IPS-18a (cell line): ENCODE data around the gene LMX1A.

Source experiments
- H3K27ac ChIP-seq: one replicate; pipeline ENCODE4 v1.5.1; 2013; ENCODE audit warnings: low read length
- H3K27me3 ChIP-seq: one replicate; pipeline ENCODE4 v1.6.1; 2013; ENCODE audit warnings: mild to moderate bottlenecking, low read length; ENCODE audit not compliant: control insufficient read depth, insufficient read depth
- H3K36me3 ChIP-seq: one replicate; pipeline ENCODE4 v1.6.1; 2013; ENCODE audit warnings: low read depth, low read length; ENCODE audit not compliant: control insufficient read depth
- H3K4me1 ChIP-seq: one replicate; pipeline ENCODE4 v1.6.1; 2013; ENCODE audit warnings: low read depth, low read length; ENCODE audit not compliant: control insufficient read depth
- H3K4me3 ChIP-seq: one replicate; pipeline ENCODE4 v1.5.1; 2013; ENCODE audit warnings: low read length
- H3K9ac ChIP-seq: one replicate; pipeline ENCODE4 v1.6.1; 2013; ENCODE audit warnings: mild to moderate bottlenecking, low read length, moderate library complexity
- H3K9me3 ChIP-seq: one replicate; pipeline ENCODE4 v1.6.1; 2013; ENCODE audit warnings: low read depth, low read length; ENCODE audit not compliant: control insufficient read depth

Gene LMX1A

GRCh38 chr1:165383599-165384405, 27.3 kb upstream of the LMX1A start:
- H3K4me1 ChIP-seq: no peaks in the 10 kb centered on the region
- no peaks in the 10 kb centered on the region for H3K27me3 ChIP-seq
- H3K36me3 ChIP-seq: no peaks in the 10 kb centered on the region
- no peaks in the 10 kb centered on the region for H3K9me3 ChIP-seq
- no peak overlapping the region for H3K27ac ChIP-seq
- no peak overlapping the region for H3K4me3 ChIP-seq
- no peak overlapping the region for H3K9ac ChIP-seq

- no peak overlapping the region for H3K27ac ChIP-seq
- no peaks in the 10 kb centered on the region for H3K36me3 ChIP-seq
- H3K4me1 ChIP-seq: no peaks in the 10 kb centered on the region
- H3K9me3 ChIP-seq: no peaks in the 10 kb centered on the region
- no peaks in the 10 kb centered on the region for H3K27me3 ChIP-seq
- H3K9ac ChIP-seq: no peak overlapping the region
- no peak overlapping the region for H3K4me3 ChIP-seq
Observed at GRCh38 chr1:165383067-165383466, 26.6 kb upstream of the LMX1A start.

- Histone ChIP-seq H3K27ac (no peak overlapping the region), H3K4me3 (no peak overlapping the region), H3K9ac (no peak overlapping the region), H3K9me3 (no peaks in the 10 kb centered on the region), H3K36me3 (no peaks in the 10 kb centered on the region), H3K27me3 (peaks cover 5% of the 10 kb centered on the region), H3K4me1 (no peaks in the 10 kb centered on the region)
Observed at GRCh38 chr1:165381745-165382505, 25.4 kb upstream of the LMX1A start.

- H3K4me3 ChIP-seq: peak overlapping the region; percentile 70
- no peaks in the 10 kb centered on the region for H3K9me3 ChIP-seq
- H3K27ac ChIP-seq: no peak overlapping the region
- peak overlapping the region; percentile 49 for H3K9ac ChIP-seq
- H3K4me1 ChIP-seq: peaks cover 6% of the 10 kb centered on the region
- peaks cover 30% of the 10 kb centered on the region for H3K27me3 ChIP-seq
- H3K36me3 ChIP-seq: no peaks in the 10 kb centered on the region
Observed at GRCh38 chr1:165376811-165377311, 20.3 kb upstream of the LMX1A start.

- Histone ChIP-seq H3K4me1 (peaks cover 6% of the 10 kb centered on the region), H3K4me3 (peak overlapping the region; percentile 70), H3K27ac (no peak overlapping the region), H3K9me3 (no peaks in the 10 kb centered on the region), H3K36me3 (no peaks in the 10 kb centered on the region), H3K27me3 (peaks cover 30% of the 10 kb centered on the region), H3K9ac (peak overlapping the region; percentile 49)
Observed at GRCh38 chr1:165376041-165376810, 19.7 kb upstream of the LMX1A start.

- peaks cover 30% of the 10 kb centered on the region for H3K27me3 ChIP-seq
- H3K9me3 ChIP-seq: no peaks in the 10 kb centered on the region
- H3K27ac ChIP-seq: no peak overlapping the region
- H3K4me1 ChIP-seq: peaks cover 6% of the 10 kb centered on the region
- peak overlapping the region; percentile 49 for H3K9ac ChIP-seq
- no peaks in the 10 kb centered on the region for H3K36me3 ChIP-seq
- peak overlapping the region; percentile 70 for H3K4me3 ChIP-seq
Observed at GRCh38 chr1:165375623-165376022, 19.1 kb upstream of the LMX1A start.

GRCh38 chr1:165371588-165372225, 15.2 kb upstream of the LMX1A start:
- no peak overlapping the region for H3K4me3 ChIP-seq
- no peaks in the 10 kb centered on the region for H3K9me3 ChIP-seq
- H3K9ac ChIP-seq: no peak overlapping the region
- H3K36me3 ChIP-seq: no peaks in the 10 kb centered on the region
- peaks cover 6% of the 10 kb centered on the region for H3K4me1 ChIP-seq
- H3K27me3 ChIP-seq: peaks cover 26% of the 10 kb centered on the region
- H3K27ac ChIP-seq: no peak overlapping the region

- H3K9ac ChIP-seq: no peak overlapping the region
- no peaks in the 10 kb centered on the region for H3K36me3 ChIP-seq
- no peak overlapping the region for H3K4me3 ChIP-seq
- no peaks in the 10 kb centered on the region for H3K4me1 ChIP-seq
- H3K9me3 ChIP-seq: no peaks in the 10 kb centered on the region
- H3K27me3 ChIP-seq: peaks cover 4% of the 10 kb centered on the region
- no peak overlapping the region for H3K27ac ChIP-seq
Observed at GRCh38 chr1:165369255-165369848, 12.8 kb upstream of the LMX1A start.

- Histone ChIP-seq H3K4me1 (no peaks in the 10 kb centered on the region), H3K27me3 (peaks cover 4% of the 10 kb centered on the region), H3K27ac (no peak overlapping the region)
Observed at GRCh38 chr1:165367375-165367993, 11.0 kb upstream of the LMX1A start.

GRCh38 chr1:165365341-165365740, 8.8 kb upstream of the LMX1A start:
- H3K4me3 ChIP-seq: no peak overlapping the region
- H3K9ac ChIP-seq: no peak overlapping the region
- H3K4me1 ChIP-seq: no peaks in the 10 kb centered on the region
- no peaks in the 10 kb centered on the region for H3K36me3 ChIP-seq
- peaks cover 17% of the 10 kb centered on the region for H3K27me3 ChIP-seq
- no peak overlapping the region for H3K27ac ChIP-seq
- no peaks in the 10 kb centered on the region for H3K9me3 ChIP-seq

More at GRCh38 chr1:165367375-165367993, 11.0 kb upstream of the LMX1A start:
- Histone ChIP-seq H3K36me3 (no peaks in the 10 kb centered on the region), H3K9ac (no peak overlapping the region), H3K4me3 (no peak overlapping the region), H3K9me3 (no peaks in the 10 kb centered on the region)
